HG03025 (cell line): ENCODE data around the gene FICD.
"Not testable (repeated sequence)": the region's sequence is repeated elsewhere in the genome, so short reads cannot be mapped to it uniquely, and the experiment has no call there.

Experiments
- ATAC-seq: cut with Tn5 transposase; IDR thresholded peaks from one replicate; pipeline ENCODE4 v1.9.1; 2021; ENCODE audit warnings: mild to moderate bottlenecking, moderate library complexity; ENCODE audit not compliant: unreplicated experiment, low FRiP score

FICD gene

DNA sequence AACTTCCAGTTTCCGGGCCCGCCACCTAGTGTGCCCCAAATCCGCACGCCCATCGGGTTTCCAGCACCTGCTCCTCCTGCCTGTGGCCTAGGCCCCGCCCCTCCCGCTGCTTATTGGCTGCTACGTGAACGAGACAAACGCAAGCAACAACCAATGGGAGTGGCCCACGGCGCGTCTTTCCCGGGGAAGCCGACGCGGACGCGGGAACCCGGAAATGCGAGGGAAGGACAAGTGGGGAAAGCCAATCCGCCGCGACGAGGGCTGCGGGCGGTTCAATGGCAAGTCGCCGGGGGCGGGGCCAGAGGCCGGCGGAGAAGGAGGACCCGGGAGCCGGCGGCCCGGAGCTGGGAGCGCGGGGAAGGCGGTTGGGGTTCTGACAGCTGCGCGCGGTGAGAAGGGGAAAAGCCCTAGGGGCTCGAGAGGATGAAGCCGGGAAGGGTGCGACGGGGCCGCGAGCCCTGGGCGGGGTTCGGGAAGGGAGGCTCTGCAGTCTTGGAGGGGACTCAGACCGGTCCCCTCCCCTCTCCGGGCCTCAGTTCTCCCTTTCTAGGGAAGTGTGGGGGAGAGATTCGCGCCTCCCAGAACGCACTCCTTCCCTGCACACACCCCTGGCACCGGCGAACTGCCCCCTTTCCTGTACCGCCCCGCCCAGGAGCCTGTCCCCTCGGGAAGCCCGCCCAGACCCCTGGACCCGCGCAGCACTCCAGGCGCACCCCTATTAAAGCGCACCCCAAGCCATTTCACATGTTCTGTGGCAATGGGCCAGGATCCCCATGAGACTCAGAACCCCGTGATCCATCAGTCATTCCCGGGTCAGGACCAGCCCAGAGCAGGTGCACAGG lies at the start of gene FICD:
Gene FICD, plus strand, starts transcription at position 305 of the 842 bp plus-strand sequence. CDS start 1,696 bp downstream, outside the sequence.
- peak; percentile 80 for ATAC-seq

DNA sequence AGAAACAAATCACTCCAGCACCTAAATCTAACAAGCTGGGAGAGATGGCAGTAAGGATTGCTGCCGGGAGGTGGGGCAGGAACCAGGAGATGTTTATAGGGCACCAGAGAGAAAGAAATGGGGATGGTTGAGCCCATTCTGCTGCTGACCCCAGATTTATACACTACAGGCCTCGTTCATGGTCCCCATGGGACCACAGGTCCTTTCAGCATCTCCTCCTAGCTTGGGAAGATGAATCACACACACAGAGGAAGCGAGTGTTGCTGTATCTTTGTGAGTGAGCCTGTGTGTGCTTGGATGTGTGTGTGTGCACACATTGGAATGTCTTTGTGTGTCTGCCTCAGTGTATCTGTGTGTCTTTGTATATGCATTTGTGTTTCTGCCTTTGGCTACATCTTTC lies 49.7 kb upstream of the FICD start:
- ATAC-seq, result no peak

DNA sequence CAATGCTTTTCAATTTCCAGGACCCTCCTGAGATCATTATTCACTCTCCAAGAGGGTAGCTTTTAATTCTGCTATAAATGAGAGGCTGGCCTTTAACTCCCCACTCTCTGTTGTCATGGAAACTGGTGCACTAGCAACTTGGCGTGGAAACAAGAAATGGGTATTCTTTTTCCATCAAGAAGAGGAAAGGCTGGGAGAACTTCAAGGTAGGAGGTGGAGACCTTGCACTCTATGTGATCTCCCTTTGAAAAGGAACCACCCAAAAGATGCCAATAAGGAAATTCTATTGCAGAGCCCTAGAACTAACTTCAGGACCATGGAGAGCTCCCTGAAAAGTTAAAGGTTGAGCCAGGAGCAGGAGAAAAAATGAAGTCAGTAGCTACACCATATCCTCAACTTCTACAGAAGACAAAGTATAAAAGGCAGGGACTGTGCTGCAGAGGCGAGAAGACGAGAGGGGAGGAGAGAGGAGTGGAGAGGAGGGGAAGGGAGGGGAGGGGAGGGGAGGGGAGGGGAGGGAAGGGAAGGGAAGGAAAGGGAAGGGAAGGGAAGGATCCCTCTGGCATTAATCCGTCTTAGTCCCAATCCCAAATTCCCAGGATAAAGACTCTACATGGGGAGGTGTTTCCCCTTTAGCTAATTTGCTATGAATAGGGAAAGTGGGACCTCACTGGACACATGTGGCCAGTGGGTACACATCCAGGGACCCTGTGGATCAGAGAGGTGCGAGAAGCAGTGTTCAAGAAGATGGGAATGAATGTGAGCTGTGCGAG lies 46.7 kb upstream of the FICD start:
- no peak for ATAC-seq

DNA sequence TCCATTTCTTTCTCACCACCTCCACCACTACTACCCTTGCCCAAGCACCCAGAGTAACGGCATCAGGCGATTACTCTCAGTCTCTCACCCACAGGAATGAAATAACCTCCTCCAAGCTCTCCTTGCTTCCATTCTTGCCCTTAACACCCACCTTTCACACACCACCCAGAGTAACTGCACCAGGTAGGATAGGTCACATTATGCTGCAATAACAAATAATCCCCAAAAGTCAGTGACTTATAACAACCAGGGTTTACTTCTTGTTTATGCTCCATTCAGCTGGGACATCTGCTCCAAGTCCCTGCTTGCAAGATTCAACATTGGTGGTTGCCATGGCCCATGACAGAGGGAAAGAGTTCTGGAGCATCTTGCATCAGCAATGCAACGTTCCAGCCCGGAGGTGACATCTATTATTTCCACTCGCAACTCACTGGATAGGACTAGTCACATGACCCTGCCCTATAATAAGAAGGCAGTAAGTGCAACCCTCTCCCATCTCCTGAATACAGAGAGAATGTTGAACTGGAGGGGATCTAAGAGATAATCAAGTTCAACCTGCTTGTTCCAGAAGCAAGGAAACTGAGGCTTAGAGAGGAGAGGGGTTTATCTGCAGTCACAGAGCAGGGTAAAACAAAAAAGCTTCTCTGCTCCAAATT lies 41.5 kb upstream of the FICD start:
- no peak for ATAC-seq

DNA sequence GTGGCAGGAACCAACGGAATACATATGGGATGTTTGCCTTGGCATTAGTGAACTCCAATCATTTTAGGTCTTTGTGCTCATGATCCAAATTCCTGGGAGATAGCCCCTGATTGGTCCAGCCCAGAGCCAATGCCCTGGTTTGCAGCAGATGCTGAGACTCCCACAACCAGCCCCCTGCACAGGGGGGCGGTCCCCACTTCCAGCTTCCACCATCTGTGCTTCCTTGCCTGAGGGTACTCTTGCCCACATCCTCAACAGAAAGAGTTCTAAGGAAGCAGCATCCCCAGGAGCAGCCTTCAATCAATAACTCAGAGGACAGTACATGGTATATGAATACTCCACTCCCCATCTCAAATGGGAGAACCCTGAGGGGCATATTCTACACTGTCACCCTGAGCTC lies 39.7 kb upstream of the FICD start:
- ATAC-seq, result no peak

DNA sequence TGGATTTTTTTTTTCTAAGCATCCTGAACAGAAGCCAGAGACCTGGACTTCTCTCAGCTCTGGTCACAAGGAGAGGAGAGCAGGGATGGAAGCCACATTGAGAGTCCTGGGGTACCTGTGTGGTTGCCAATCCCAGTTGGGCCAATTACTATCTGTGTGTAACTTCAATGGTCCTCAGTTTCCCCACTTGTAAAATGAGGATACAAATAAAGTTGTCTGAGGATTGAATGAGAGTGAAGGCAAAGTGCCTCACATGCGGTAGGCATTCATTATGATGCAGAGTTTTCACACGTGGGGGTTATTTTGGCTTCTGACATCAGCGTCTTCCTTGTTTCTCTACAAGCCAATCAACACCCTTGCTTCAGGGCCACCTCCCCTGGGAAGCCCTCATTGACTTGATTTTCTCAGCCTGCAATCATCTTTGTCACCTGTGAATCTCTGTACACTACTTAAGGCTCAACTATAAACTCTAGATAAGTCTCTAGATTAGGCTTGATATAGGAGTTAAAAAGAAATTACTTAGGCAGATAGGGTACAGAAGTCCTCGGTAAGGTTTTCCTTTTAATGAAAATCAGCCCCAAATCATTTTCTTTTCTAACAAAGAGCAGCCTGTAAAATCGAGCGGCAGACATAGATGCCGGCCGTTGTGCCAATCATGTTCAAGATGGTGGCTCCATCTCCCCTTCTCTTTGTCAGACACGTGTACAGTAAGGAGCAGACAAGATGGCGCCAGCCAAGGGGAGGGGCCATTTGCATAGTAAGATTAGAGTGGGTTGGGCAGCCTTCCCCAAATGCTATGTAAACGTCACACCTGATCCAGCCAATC lies 37.8 kb upstream of the FICD start:
- no peak for ATAC-seq

DNA sequence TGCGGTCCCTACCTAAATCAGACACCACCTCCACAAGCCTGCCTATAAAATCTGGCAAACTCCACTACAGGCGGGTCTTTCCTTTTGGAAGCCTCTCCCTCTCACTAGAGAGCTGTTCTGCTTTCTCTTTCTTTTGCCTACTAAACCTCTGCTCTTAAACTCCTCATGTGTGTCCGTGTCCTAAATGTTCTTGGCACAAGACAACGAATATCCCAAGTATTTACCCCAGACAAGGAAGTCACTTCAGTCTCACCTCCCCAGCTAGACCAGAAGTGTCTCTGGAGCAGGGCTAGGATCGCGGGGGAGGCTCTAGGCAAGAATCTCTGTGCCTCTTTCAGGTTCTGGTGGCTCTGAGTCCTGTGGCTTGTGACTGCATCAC lies 37.2 kb upstream of the FICD start:
- ATAC-seq, result no peak

DNA sequence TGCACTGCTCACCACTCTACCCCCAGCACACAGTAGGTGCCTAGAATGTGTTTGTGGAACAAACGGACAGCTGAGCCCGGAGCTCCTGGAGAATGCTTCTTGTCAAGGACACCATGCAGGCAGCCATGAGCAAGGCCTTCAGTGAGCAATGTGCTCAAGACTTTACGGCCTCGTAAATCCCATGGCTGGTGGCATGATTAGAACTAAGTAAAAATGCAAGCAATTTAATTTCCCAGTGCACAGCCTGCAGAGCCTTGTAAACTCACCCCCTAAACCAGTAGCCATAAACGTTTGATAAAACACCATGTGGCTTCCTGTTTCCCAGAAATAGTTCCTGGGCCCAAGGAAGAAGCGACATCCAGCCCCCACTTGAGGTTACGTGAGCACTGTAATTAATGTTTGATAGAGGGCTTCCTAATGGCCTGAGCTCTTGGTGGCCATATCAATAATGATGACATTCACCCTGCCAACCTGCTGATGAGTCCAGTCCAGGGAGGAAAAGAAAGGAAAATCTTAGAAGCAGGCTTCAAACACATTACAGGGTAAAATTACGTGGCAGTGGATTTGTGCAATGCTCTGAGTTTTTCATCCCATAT lies 36.4 kb upstream of the FICD start:
- ATAC-seq, result no peak

DNA sequence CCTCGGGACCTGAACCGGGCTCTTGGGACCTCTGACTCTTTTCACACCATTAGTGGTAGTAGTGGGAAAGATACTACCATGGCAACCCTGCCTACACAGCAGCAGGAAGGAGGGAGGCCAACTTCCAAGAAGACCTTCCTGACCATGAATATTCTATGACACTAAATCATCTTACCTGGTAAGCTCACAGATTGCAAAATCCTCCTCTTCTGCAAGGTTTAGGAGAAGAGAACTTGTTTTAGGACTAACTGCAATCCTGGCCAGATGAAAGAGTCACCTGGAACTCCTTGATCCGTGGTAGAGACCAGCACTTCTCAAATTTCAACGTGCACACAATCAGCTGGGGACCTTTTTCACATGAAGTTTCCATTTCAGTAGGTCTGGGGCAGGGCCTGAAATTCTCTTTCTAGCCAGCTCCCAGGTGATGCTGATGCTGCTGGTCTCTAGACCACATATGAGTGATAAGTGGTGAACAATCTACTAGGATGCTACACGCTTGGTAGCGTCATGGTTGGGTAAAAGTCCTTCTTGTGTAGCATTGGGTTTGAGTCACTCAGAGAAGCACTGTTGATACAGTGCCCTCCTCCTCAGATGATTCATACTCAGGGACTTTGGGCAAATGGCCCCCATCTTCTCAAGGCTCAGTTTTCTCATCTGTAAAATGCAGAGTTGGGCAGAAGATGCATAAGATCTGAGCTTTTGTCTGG lies 35.6 kb upstream of the FICD start:
- ATAC-seq, result no peak

DNA sequence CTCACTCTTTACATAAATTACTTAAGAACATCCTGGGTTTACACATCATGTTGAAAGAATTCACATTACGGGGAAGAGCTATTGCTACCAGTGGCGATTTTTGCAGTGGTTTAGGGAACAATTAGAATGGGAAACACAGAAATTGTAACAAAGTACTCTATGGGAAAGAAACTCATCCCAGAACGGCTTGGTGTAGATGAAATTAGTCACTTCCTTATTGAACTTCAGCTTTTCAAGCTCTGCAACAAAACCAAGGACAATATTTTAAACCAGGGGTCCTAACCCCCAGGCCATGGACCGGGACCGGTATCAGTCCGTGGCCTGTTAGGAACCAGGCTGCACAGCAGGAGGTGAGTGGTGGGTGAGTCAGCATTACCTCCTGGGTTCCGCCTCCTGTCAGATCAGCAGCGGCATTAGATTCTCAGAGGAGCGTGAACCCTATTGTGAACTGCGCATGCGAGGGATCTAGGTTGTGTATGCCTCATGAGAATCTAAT lies 32.3 kb upstream of the FICD start:
- no peak for ATAC-seq

DNA sequence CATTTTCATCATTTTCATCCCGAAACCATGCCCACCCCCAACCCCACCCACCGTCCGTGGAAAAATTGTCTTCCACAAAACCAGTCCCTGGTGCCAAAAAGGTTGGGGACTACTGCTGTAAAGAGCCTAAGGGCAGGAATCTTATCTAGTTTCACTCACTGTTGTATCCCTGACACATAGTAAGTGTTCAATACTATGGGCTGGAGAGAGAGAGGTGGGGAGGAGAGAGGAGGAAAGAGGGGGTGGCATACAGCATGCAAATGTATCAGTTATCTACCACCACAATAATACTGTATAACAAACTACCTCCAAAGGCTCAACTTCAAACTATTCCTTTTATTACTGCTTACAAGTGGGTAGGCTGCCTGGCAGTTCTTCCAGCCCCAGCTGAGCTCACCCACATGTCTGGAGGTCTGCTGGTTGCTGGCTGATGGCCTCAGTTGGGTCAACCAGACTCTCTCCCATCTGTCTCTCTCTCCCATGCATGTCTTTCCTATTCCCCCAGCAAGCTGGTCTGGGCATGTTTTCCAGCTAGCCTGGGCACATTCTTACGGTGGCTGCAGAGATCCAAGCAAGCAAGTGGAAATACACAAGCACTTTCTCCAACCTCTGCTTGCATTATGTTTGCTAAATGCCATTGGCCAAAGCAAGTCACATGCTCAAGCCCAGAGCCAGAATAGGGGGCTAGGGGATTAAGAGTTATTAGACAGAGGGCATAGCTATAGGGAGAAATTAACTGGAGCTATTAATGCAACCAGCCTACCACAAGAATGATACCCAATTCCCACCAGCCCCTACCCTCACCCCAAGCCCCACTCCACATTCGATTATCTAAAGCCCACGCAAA lies 31.6 kb upstream of the FICD start:
- no peak for ATAC-seq

DNA sequence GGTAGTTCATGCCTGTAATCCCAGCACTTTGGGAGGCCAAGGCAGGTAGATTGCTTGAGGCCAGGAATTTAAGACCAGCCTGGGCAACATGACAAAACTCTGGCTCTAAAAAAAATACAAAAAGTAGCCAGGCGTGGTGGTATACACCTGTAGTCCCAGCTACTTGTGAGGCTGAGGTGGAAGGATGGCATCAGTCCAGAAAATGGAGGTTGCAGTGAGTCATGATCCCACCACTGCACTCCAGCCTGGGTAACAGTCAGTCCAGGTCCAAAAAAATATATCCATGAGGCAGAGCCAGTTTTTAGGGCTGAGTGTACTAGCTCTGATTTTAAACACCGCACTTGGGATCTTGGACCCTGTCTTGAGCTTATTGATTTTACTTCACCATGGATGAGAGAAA lies 30.6 kb upstream of the FICD start:
- no peak for ATAC-seq

DNA sequence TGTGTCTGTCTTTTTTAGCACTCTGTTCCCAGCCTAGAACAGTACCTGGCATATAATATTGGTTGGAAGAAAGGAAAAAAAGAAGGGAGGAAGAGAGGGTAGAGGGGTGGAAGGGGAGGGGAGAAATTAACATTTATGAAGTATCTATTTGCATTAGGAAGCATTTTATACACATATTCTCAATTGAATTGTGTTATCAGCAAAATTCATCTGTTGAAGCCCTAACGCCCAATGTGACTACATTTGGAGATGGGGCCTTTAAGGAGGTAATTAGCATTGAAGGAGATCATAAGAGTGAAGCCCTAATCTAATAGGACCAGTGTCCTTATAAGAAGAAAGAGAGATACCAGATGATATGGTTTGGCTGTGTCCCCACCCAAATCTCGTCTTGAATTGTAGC lies 30.2 kb upstream of the FICD start:
- ATAC-seq, result no peak

DNA sequence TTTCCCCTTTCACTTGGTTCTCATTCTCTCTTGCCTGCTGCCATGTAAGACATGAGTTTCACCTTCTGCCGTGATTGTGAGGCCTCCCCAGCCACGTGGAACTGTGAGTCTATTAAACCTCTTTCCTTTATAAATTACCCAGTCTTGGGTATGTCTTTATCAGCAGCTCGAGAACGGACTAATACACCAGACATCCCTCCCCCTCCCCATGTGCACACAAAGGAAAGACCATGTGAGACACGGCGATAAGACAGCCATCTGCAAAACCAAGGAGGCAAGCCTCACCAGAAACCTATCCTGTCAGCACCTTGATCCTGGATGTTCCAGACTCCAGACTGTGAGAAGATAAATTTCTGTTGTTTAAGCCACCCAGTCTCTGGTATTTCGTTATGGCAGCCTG lies 29.7 kb upstream of the FICD start:
- not testable (repeated sequence) for ATAC-seq

DNA sequence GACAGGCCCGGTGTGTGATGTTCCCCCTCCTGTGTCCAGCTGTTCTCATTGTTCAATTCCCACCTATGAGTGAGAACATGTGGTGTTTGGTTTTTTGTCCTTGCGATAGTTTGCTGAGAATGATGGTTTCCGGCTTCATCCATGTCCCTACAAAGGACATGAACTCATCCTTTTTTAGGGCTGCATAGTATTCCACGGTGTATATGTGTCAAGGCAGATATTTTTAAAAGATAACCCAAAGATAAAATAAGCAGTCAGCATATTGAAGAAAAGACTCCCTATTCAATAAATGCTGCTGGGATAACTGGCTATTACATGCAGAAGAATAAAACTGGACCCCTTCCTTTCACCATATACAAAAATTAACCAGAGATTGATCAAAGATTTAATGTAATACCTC lies 28.0 kb upstream of the FICD start:
- ATAC-seq, result not testable (repeated sequence)

DNA sequence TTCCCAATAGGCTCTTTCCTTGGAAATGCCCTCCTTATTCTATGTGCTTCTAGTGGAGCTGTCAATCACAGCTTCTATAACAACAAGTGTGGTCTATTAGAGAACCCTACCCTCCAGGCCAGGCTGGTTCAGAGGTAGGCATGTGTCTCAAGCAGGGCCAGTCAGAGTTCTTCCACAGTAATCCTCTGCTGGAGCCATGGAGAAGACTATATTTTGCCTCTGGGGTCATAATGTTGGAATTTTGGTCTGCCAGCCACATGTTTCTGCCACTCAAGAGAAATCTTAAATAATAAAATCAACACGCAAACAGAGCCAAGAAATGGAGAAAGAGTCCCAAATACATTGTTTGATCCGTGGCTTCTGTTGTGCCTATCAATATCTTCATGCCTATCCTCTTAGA lies 23.8 kb upstream of the FICD start:
- ATAC-seq, result no peak

DNA sequence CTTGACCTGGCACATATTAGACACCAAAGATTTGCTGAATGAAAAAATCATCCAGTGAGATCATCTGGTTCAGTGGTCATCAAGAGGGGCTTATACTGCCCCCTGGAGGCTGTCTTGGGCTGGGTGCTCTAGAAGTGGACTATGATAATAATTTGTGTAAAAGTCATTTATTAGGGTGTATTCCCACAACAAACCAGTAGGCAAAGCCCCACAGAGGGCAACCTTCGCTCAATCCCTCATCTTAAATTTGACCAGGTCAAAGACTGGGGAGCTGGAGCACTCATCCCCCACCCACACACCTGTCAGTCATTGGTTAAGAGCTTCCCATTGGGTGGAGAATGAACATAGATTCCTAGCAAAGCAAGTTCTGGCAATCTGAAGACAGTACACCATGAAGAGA lies 20.0 kb upstream of the FICD start:
- no peak for ATAC-seq

DNA sequence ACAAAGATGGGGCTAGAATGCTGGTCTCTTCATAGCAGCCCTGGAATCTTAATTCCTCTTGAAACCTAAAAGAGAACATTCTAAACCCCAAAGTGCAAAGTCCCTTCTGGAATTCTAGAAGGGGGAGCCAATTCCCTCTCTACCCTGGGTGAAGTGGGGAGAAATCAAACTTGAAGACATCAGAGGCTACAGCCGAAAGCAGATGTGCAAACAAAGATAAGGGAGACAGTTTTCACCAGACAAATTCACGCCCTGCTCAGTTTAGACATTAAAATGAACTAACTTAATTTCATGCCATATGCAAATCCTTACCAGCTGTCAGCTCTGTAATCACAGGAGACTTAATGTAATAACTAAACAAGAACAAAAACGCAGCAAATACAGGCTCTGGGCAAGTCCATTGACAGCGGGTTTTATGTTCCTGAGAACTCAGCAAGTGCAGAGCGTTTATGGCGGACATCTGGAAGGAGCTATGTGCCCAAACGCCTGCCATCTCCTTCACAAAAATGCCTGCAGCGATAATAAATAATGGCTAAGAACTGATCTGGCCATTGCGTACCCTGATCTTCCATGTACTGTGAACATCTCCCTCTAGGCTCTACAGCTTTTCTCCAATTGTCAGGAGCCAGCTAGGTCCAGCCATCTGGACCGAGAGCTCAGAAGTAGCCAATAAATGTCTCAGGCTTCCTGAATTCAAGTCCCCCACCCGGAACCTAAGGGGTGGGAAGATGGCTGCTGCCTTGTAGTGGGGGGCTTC lies 19.1 kb upstream of the FICD start:
- ATAC-seq, result no peak
